ES-I3 (cell line): Measurements from ENCODE around the gene KIF13A.
"Not testable (repeated sequence)": the region's sequence is repeated elsewhere in the genome, so short reads cannot be mapped to it uniquely, and the experiment has no call there.

ENCODE experiments used
- H3K36me3 ChIP-seq: 2 replicates; pipeline ENCODE4 v1.6.1; 2013; ENCODE audit warnings: mild to moderate bottlenecking, low read length, control low read depth, moderate library complexity; ENCODE audit not compliant: insufficient read depth
- H3K4me1 ChIP-seq: 2 replicates; pipeline ENCODE4 v1.6.1; 2013; ENCODE audit warnings: mild to moderate bottlenecking, control low read depth, low read length; ENCODE audit not compliant: insufficient read depth
- H3K9ac ChIP-seq: 2 replicates; pipeline ENCODE4 v1.6.1; 2013; ENCODE audit warnings: low read depth, mild to moderate bottlenecking, low read length, moderate library complexity
- H3K9me3 ChIP-seq: 2 replicates; pipeline ENCODE4 v1.6.1; 2013; ENCODE audit warnings: mild to moderate bottlenecking, low read length, moderate library complexity; ENCODE audit not compliant: control insufficient read depth, insufficient read depth

KIF13A gene

GRCh38 chr6:17816921-17817611 lies 170.4 kb downstream of the KIF13A start:
- Histone ChIP-seq H3K9me3 (no peaks in the 10 kb centered on the region), H3K4me1 (peaks cover 6% of the 10 kb centered on the region; the same call in 1 of the 2 replicates), H3K9ac (no peak overlapping the region), H3K36me3 (no peaks in the 10 kb centered on the region)

- no peaks in the 10 kb centered on the region for H3K36me3 ChIP-seq
- H3K4me1 ChIP-seq = no peaks in the 10 kb centered on the region
- no peaks in the 10 kb centered on the region for H3K9me3 ChIP-seq
- no peak overlapping the region for H3K9ac ChIP-seq
These were observed 173.9 kb downstream of the KIF13A start for GRCh38 chr6:17813542-17813941.

- no peak overlapping the region for H3K9ac ChIP-seq
- H3K9me3 ChIP-seq = no peaks in the 10 kb centered on the region
- H3K36me3 ChIP-seq = no peaks in the 10 kb centered on the region
- H3K4me1 ChIP-seq = no peaks in the 10 kb centered on the region
These were observed 175.1 kb downstream of the KIF13A start for GRCh38 chr6:17812311-17812710.

- H3K9ac ChIP-seq = no peak overlapping the region
- peaks cover 4% of the 10 kb centered on the region; the same call in 1 of the 2 replicates for H3K4me1 ChIP-seq
- no peaks in the 10 kb centered on the region for H3K36me3 ChIP-seq
- no peaks in the 10 kb centered on the region for H3K9me3 ChIP-seq
These were observed 178.8 kb downstream of the KIF13A start for GRCh38 chr6:17808609-17809008.

- H3K9me3 ChIP-seq, H3K36me3 ChIP-seq, H3K9ac ChIP-seq, H3K4me1 ChIP-seq: not testable (repeated sequence)
These were observed 180.0 kb downstream of the KIF13A start for GRCh38 chr6:17807431-17807830.

- H3K36me3 ChIP-seq = peaks cover 4% of the 10 kb centered on the region
- peaks cover 4% of the 10 kb centered on the region; the same call in 1 of the 2 replicates for H3K4me1 ChIP-seq
- H3K9ac ChIP-seq = no peak overlapping the region
- H3K9me3 ChIP-seq = no peaks in the 10 kb centered on the region
These were observed 184.0 kb downstream of the KIF13A start for GRCh38 chr6:17803409-17803808.

- Histone ChIP-seq H3K9ac (no peak overlapping the region), H3K4me1 (no peaks in the 10 kb centered on the region), H3K36me3 (peaks cover 11% of the 10 kb centered on the region), H3K9me3 (no peaks in the 10 kb centered on the region)
These were observed 188.8 kb downstream of the KIF13A start for GRCh38 chr6:17798477-17799154.

- Histone ChIP-seq H3K9ac (no peak overlapping the region), H3K4me1 (no peaks in the 10 kb centered on the region), H3K36me3 (peaks cover 8% of the 10 kb centered on the region; the same call in 1 of the 2 replicates), H3K9me3 (no peaks in the 10 kb centered on the region)
These were observed 196.9 kb downstream of the KIF13A start for GRCh38 chr6:17790489-17790888.

GRCh38 chr6:17785094-17785787 lies 202.2 kb downstream of the KIF13A start:
- peaks cover 8% of the 10 kb centered on the region; the same call in 1 of the 2 replicates for H3K36me3 ChIP-seq

GRCh38 chr6:17780061-17780460 lies 207.4 kb downstream of the KIF13A start:
- no peaks in the 10 kb centered on the region for H3K9me3 ChIP-seq
- peaks cover 18% of the 10 kb centered on the region; the same call in 1 of the 2 replicates for H3K36me3 ChIP-seq
- peaks cover 16% of the 10 kb centered on the region; the same call in 1 of the 2 replicates for H3K4me1 ChIP-seq
- no peak overlapping the region for H3K9ac ChIP-seq

More at GRCh38 chr6:17785094-17785787, 202.2 kb downstream of the KIF13A start:
- H3K9ac ChIP-seq = no peak overlapping the region
- no peaks in the 10 kb centered on the region for H3K9me3 ChIP-seq
- H3K4me1 ChIP-seq = peaks cover 19% of the 10 kb centered on the region; the same call in 1 of the 2 replicates

- H3K36me3 ChIP-seq = 0 out of 2 replicates have a peak, but pooled peaks cover 5% of the 10 kb centered on the region
These were observed 215.8 kb downstream of the KIF13A start for GRCh38 chr6:17771609-17772008.

GRCh38 chr6:17768881-17769280 lies 218.6 kb downstream of the KIF13A start:
- Histone ChIP-seq H3K9ac (no peak overlapping the region), H3K9me3 (no peaks in the 10 kb centered on the region), H3K36me3 (0 out of 2 replicates have a peak, but pooled peaks cover 3% of the 10 kb centered on the region), H3K4me1 (no peaks in the 10 kb centered on the region)

More at GRCh38 chr6:17771609-17772008, 215.8 kb downstream of the KIF13A start:
- no peak overlapping the region for H3K9ac ChIP-seq
- H3K9me3 ChIP-seq = no peaks in the 10 kb centered on the region
- H3K4me1 ChIP-seq = no peaks in the 10 kb centered on the region

GRCh38 chr6:17768388-17768787 lies 219.0 kb downstream of the KIF13A start:
- H3K4me1 ChIP-seq = no peaks in the 10 kb centered on the region
- H3K9me3 ChIP-seq = no peaks in the 10 kb centered on the region
- no peak overlapping the region for H3K9ac ChIP-seq
- H3K36me3 ChIP-seq = 0 out of 2 replicates have a peak, but pooled peaks cover 4% of the 10 kb centered on the region

- Histone ChIP-seq H3K9me3 (no peaks in the 10 kb centered on the region), H3K4me1 (no peaks in the 10 kb centered on the region), H3K36me3 (0 out of 2 replicates have a peak, but pooled peaks cover 5% of the 10 kb centered on the region), H3K9ac (no peak overlapping the region)
These were observed 224.8 kb downstream of the KIF13A start for GRCh38 chr6:17762651-17763050.
